ENCODE results near the gene PILRB.
A peak's percentile ranks its signal among the peaks of the same experiment; 100 is the strongest.

Gene PILRB

DNA sequence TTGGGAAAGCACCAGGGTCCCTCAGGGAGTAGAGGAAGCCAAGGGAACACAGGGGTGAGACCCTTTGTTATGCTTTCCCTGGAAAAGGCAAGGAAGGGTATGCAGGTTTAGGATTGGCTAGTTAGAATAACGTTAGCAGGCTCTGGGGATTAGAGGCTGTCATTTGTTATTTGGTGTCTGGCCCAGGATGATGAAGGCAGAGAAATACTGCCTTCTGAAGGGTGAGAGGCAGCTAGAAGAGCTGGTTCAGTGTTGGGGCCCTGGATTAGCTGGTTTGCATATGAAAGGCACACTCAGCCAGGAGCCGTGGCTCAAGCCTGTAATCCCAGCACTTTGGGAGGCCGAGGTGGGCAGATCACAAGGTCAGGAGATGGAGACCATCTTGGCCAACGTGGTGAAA is 12.4 kb downstream of the PILRB start:
- H4K91ac ChIP-seq (ENCODE audit: low read depth, low read length), result no peak overlapping the region
- H3K4me3 ChIP-seq (ENCODE audit: low read depth, low read length), result no peak overlapping the region
- H3K4ac ChIP-seq (ENCODE audit: low read depth, low read length), result no peak overlapping the region
- H2BK12ac ChIP-seq (ENCODE audit: low read length), result no peak overlapping the region
- no peak overlapping the region for H3K14ac ChIP-seq (ENCODE audit: low read length)
- no peak overlapping the region for H3K23ac ChIP-seq (ENCODE audit: low read length)
- no peak overlapping the region for H2BK5ac ChIP-seq (ENCODE audit: low read depth, low read length, poor library complexity)
- no peak overlapping the region for H2AFZ ChIP-seq (ENCODE audit: insufficient read depth, low read length, poor library complexity)
- no peaks in the 10 kb centered on the region for H3K4me1 ChIP-seq (ENCODE audit: control insufficient read depth in 1 of 2, insufficient read depth in 2 of 2, low read length in 2 of 2)
- H3K27ac ChIP-seq (ENCODE audit: low read depth, low read length), result no peak overlapping the region
- no peak overlapping the region for H2AK5ac ChIP-seq (ENCODE audit: low read length)
- H3K27me3 ChIP-seq (ENCODE audit: insufficient read depth, low read length), result no peaks in the 10 kb centered on the region
- H3K18ac ChIP-seq (ENCODE audit: low read length), result no peak overlapping the region
- H3K79me1 ChIP-seq (ENCODE audit: low read length), result no peaks in the 10 kb centered on the region
- H4K12ac ChIP-seq (ENCODE audit: low read depth, low read length), result no peak overlapping the region
- H3K4me2 ChIP-seq (ENCODE audit: low read length), result no peak overlapping the region
- H3K9ac ChIP-seq (ENCODE audit: low read length), result no peak overlapping the region
- no CpG with 5 or more reads among the region's 4 CpGs for WGBS (ENCODE audit: extremely low coverage, insufficient coverage, insufficient read length)
- no peak overlapping the region for H4K8ac ChIP-seq (ENCODE audit: low read depth, low read length)
- no peaks in the 10 kb centered on the region for H3K9me3 ChIP-seq (ENCODE audit: insufficient read depth, low read depth, low read length)
- H3K79me2 ChIP-seq (ENCODE audit: control insufficient read depth, insufficient read depth, low read length, poor library complexity), result no peaks in the 10 kb centered on the region
- no peak overlapping the region for H2BK120ac ChIP-seq (ENCODE audit: insufficient read depth, low read length, poor library complexity)
- no peak for DNase-seq
- H3K36me3 ChIP-seq (ENCODE audit: control insufficient read depth in 1 of 2, insufficient read depth in 2 of 2, low read length in 2 of 2), result peaks cover 0 to 8% of the 10 kb centered on the region in 2 experiments

DNA sequence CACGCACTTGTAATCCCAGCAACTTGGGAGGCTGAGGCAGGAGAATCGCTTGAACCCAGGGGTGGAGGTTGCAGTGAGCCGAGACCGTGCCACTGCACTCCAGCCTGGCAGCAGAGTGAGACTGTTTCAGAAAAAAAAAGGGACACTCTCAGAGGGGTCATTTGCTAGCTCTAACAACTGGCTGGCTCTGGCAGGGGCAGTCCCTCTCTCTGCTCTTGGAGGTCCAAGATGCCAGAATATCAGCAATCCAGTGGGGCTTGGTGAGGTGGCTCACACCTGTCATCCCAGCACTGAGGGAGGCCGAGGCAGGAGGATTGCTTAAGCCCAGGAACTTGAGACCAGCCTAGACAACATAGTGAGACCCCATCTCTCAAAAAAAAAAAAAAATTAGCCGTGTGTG is 12.8 kb downstream of the PILRB start:
- WGBS (ENCODE audit: extremely low coverage, insufficient coverage, insufficient read length), result no CpG with 5 or more reads among the region's 6 CpGs
- H3K27me3 ChIP-seq (ENCODE audit: insufficient read depth, low read length), result no peaks in the 10 kb centered on the region
- no peak overlapping the region for H2BK12ac ChIP-seq (ENCODE audit: low read length)
- DNase-seq, result no peak
- no peak overlapping the region for H3K4me3 ChIP-seq (ENCODE audit: low read depth, low read length)
- no peak overlapping the region for H3K14ac ChIP-seq (ENCODE audit: low read length)
- no peak overlapping the region for H2AK5ac ChIP-seq (ENCODE audit: low read length)
- H4K91ac ChIP-seq (ENCODE audit: low read depth, low read length), result no peak overlapping the region
- H2BK120ac ChIP-seq (ENCODE audit: insufficient read depth, low read length, poor library complexity), result no peak overlapping the region
- no peaks in the 10 kb centered on the region for H3K4me1 ChIP-seq (ENCODE audit: control insufficient read depth in 1 of 2, insufficient read depth in 2 of 2, low read length in 2 of 2)
- H3K9ac ChIP-seq (ENCODE audit: low read length), result no peak overlapping the region
- H3K36me3 ChIP-seq (ENCODE audit: control insufficient read depth in 1 of 2, insufficient read depth in 2 of 2, low read length in 2 of 2), result peaks cover 0 to 8% of the 10 kb centered on the region in 2 experiments
- H4K12ac ChIP-seq (ENCODE audit: low read depth, low read length), result no peak overlapping the region
- no peak overlapping the region for H2AFZ ChIP-seq (ENCODE audit: insufficient read depth, low read length, poor library complexity)
- no peak overlapping the region for H3K4ac ChIP-seq (ENCODE audit: low read depth, low read length)
- H3K18ac ChIP-seq (ENCODE audit: low read length), result no peak overlapping the region
- no peak overlapping the region for H3K4me2 ChIP-seq (ENCODE audit: low read length)
- H3K79me1 ChIP-seq (ENCODE audit: low read length), result no peaks in the 10 kb centered on the region
- H3K27ac ChIP-seq (ENCODE audit: low read depth, low read length), result no peak overlapping the region
- H4K8ac ChIP-seq (ENCODE audit: low read depth, low read length), result no peak overlapping the region
- no peak overlapping the region for H2BK5ac ChIP-seq (ENCODE audit: low read depth, low read length, poor library complexity)
- H3K79me2 ChIP-seq (ENCODE audit: control insufficient read depth, insufficient read depth, low read length, poor library complexity), result no peaks in the 10 kb centered on the region
- H3K9me3 ChIP-seq (ENCODE audit: insufficient read depth, low read depth, low read length), result no peaks in the 10 kb centered on the region
- no peak overlapping the region for H3K23ac ChIP-seq (ENCODE audit: low read length)

GRCh38 chr7:100371561-100372171 is 13.7 kb downstream of the PILRB start:
- Histone ChIP-seq H2AK5ac (ENCODE audit: low read length) (no peak overlapping the region), H3K4ac (ENCODE audit: low read depth, low read length) (no peak overlapping the region), H3K4me3 (ENCODE audit: low read depth, low read length) (no peak overlapping the region), H3K23ac (ENCODE audit: low read length) (no peak overlapping the region), H3K79me1 (ENCODE audit: low read length) (no peaks in the 10 kb centered on the region), H2BK120ac (ENCODE audit: insufficient read depth, low read length, poor library complexity) (no peak overlapping the region), H4K8ac (ENCODE audit: low read depth, low read length) (no peak overlapping the region), H3K4me1 (ENCODE audit: control insufficient read depth in 1 of 2, insufficient read depth in 2 of 2, low read length in 2 of 2) (no peaks in the 10 kb centered on the region), H2BK5ac (ENCODE audit: low read depth, low read length, poor library complexity) (no peak overlapping the region), H3K14ac (ENCODE audit: low read length) (no peak overlapping the region), H4K12ac (ENCODE audit: low read depth, low read length) (no peak overlapping the region), H3K18ac (ENCODE audit: low read length) (no peak overlapping the region), H3K4me2 (ENCODE audit: low read length) (no peak overlapping the region), H4K91ac (ENCODE audit: low read depth, low read length) (no peak overlapping the region), H3K27ac (ENCODE audit: low read depth, low read length) (no peak overlapping the region), H3K9me3 (ENCODE audit: insufficient read depth, low read depth, low read length) (no peaks in the 10 kb centered on the region), H2BK12ac (ENCODE audit: low read length) (no peak overlapping the region), H2AFZ (ENCODE audit: insufficient read depth, low read length, poor library complexity) (no peak overlapping the region), H3K79me2 (ENCODE audit: control insufficient read depth, insufficient read depth, low read length, poor library complexity) (no peaks in the 10 kb centered on the region), H3K36me3 (ENCODE audit: control insufficient read depth in 1 of 2, insufficient read depth in 2 of 2, low read length in 2 of 2) (peaks cover 0 to 8% of the 10 kb centered on the region in 2 experiments), H3K9ac (ENCODE audit: low read length) (no peak overlapping the region), H3K27me3 (ENCODE audit: insufficient read depth, low read length) (no peaks in the 10 kb centered on the region)
- no peak for DNase-seq
- no CpG with 5 or more reads among the region's 7 CpGs for WGBS (ENCODE audit: extremely low coverage, insufficient coverage, insufficient read length)

- H4K8ac ChIP-seq (ENCODE audit: low read depth, low read length), result peak overlapping the region; percentile 49
- no peaks in the 10 kb centered on the region for H3K79me2 ChIP-seq (ENCODE audit: control insufficient read depth, insufficient read depth, low read length, poor library complexity)
- no peak overlapping the region for H2AFZ ChIP-seq (ENCODE audit: insufficient read depth, low read length, poor library complexity)
- no peak overlapping the region for H3K9ac ChIP-seq (ENCODE audit: low read length)
- H3K79me1 ChIP-seq (ENCODE audit: low read length), result no peaks in the 10 kb centered on the region
- no peaks in the 10 kb centered on the region for H3K27me3 ChIP-seq (ENCODE audit: insufficient read depth, low read length)
- no peak overlapping the region for H3K23ac ChIP-seq (ENCODE audit: low read length)
- DNase-seq, result peak; percentile 27 to 37
- no peaks in the 10 kb centered on the region for H3K9me3 ChIP-seq (ENCODE audit: insufficient read depth, low read depth, low read length)
- no peak overlapping the region for H3K27ac ChIP-seq (ENCODE audit: low read depth, low read length)
- peaks cover 0 to 4% of the 10 kb centered on the region in 2 experiments for H3K36me3 ChIP-seq (ENCODE audit: control insufficient read depth in 1 of 2, insufficient read depth in 2 of 2, low read length in 2 of 2)
- no peak overlapping the region for H3K4me2 ChIP-seq (ENCODE audit: low read length)
- no peak overlapping the region for H2BK120ac ChIP-seq (ENCODE audit: insufficient read depth, low read length, poor library complexity)
- H4K12ac ChIP-seq (ENCODE audit: low read depth, low read length), result no peak overlapping the region
- H3K18ac ChIP-seq (ENCODE audit: low read length), result no peak overlapping the region
- H3K14ac ChIP-seq (ENCODE audit: low read length), result no peak overlapping the region
- no peak overlapping the region for H4K91ac ChIP-seq (ENCODE audit: low read depth, low read length)
- no peak overlapping the region for H2BK12ac ChIP-seq (ENCODE audit: low read length)
- no peaks in the 10 kb centered on the region for H3K4me1 ChIP-seq (ENCODE audit: control insufficient read depth in 1 of 2, insufficient read depth in 2 of 2, low read length in 2 of 2)
- H3K4ac ChIP-seq (ENCODE audit: low read depth, low read length), result no peak overlapping the region
- WGBS (ENCODE audit: extremely low coverage, insufficient coverage, insufficient read length), result no CpG with 5 or more reads among the region's 8 CpGs
- H2BK5ac ChIP-seq (ENCODE audit: low read depth, low read length, poor library complexity), result no peak overlapping the region
- H2AK5ac ChIP-seq (ENCODE audit: low read length), result no peak overlapping the region
- no peak overlapping the region for H3K4me3 ChIP-seq (ENCODE audit: low read depth, low read length)
Measured at GRCh38 chr7:100372256-100372655, 14.3 kb downstream of the PILRB start.

Measured in trophoblast cell (in vitro differentiated cells and primary cell).